ENCODE results near the gene WSCD1. TPM values are rescaled to one million over a fixed set of nuclear protein-coding genes. Genes with fewer than 3 reads are reported as not detected.

The WSCD1 gene
- total and polyA plus RNA-seq, 2 of the 4 experiments (the other 2 are of a cell fraction): 0.07 TPM; not detected in 1

DNA sequence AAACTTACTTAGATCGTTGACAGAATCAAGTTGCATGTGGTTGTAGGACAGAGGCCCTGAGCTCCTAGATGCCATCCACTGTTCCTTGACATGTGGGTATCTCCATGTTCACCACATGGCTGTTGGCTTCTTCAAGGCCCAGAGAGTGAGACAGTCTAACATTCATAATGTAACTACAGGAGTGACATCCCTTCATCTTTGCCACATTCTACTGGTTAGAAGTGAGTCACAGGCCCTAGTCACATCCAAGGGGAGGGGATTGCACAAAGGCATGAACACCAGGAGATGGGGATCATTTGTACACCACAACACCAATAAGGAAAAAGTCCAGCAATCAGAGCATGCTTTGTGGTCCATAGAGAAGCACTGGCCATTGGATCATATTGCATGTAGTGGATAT, 56.6 kb downstream of the WSCD1 start:
- intact Hi-C loops (cut with micrococcal nuclease): no loop called here
- no peak overlapping the region for H3K4me3 ChIP-seq (ENCODE audit: insufficient read depth, low read depth, low read length)
- in situ Hi-C loops (cut with MboI; ENCODE audit: low sequenced_read_pairs): no loop called here
- H4K20me1 ChIP-seq (ENCODE audit: insufficient read depth, low read length): no peaks in the 10 kb centered on the region
- 0% methylated on average over 1 of the region's 1 CpG; no CpG with 5 or more reads in 1 of the 2 experiments for WGBS, 2 experiments (ENCODE audit: extremely low coverage in 2 of 2, insufficient read length in 1 of 2)
- H3K9me1 ChIP-seq (ENCODE audit: insufficient read depth, low read length): no peaks in the 10 kb centered on the region
- H3K9me3 ChIP-seq (ENCODE audit: control insufficient read depth, insufficient read depth, low read length): peaks cover 11% of the 10 kb centered on the region
- no peak overlapping the region for H2BK15ac ChIP-seq (ENCODE audit: low read depth, low read length)
- no peak overlapping the region for H3K18ac ChIP-seq (ENCODE audit: low read depth, low read length)
- no peak overlapping the region for H3K27ac ChIP-seq (ENCODE audit: insufficient read depth, low read length)
- no peak overlapping the region for H4K8ac ChIP-seq (ENCODE audit: low read depth in 2 of 2, low read length in 2 of 2)
- no peak overlapping the region for H2AFZ ChIP-seq (replicated peaks; ENCODE audit: low read length, poor library complexity)
- no peak overlapping the region for H3K56ac ChIP-seq (ENCODE audit: extremely low read depth, insufficient read depth, low read length)
- no peak overlapping the region for H2BK20ac ChIP-seq (ENCODE audit: low read depth, low read length)
- no peak overlapping the region for H2AK5ac ChIP-seq (ENCODE audit: low read depth, low read length)
- no peak overlapping the region for H3K23ac ChIP-seq (ENCODE audit: low read depth, low read length)
- H2BK120ac ChIP-seq (ENCODE audit: low read depth, low read length): no peak overlapping the region
- H3K36me3 ChIP-seq (ENCODE audit: control insufficient read depth, insufficient read depth, low read length): no peaks in the 10 kb centered on the region
- dilution Hi-C loops (cut with HindIII; ENCODE audit: low sequenced_read_pairs, unreplicated experiment): no loop called here
- DNase-seq (no peak), ATAC-seq (ENCODE audit: low read depth) (no peak)
- no peak overlapping the region for H4K91ac ChIP-seq (ENCODE audit: insufficient read depth, low read depth, low read length)
- H3K4me1 ChIP-seq (ENCODE audit: control insufficient read depth, insufficient read depth, low read length): no peaks in the 10 kb centered on the region
- ChIA-PET POLR2A (ENCODE audit: unreplicated experiment) (no interaction called here), CTCF (no interaction called here)
- H2BK5ac ChIP-seq (ENCODE audit: low read depth, low read length, poor library complexity, severe bottlenecking): no peak overlapping the region
- TF ChIP-seq FOS (IDR thresholded peaks at IDR 0.05; ENCODE audit: low read depth, low read length) (no peak), CEBPB (IDR thresholded peaks at IDR 0.05; ENCODE audit: low read depth, low read length) (no peak)
- TF ChIP-seq, protein P1, sequence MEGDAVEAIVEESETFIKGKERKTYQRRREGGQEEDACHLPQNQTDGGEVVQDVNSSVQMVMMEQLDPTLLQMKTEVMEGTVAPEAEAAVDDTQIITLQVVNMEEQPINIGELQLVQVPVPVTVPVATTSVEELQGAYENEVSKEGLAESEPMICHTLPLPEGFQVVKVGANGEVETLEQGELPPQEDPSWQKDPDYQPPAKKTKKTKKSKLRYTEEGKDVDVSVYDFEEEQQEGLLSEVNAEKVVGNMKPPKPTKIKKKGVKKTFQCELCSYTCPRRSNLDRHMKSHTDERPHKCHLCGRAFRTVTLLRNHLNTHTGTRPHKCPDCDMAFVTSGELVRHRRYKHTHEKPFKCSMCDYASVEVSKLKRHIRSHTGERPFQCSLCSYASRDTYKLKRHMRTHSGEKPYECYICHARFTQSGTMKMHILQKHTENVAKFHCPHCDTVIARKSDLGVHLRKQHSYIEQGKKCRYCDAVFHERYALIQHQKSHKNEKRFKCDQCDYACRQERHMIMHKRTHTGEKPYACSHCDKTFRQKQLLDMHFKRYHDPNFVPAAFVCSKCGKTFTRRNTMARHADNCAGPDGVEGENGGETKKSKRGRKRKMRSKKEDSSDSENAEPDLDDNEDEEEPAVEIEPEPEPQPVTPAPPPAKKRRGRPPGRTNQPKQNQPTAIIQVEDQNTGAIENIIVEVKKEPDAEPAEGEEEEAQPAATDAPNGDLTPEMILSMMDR (conservative IDR thresholded peaks at IDR 0.05; ENCODE audit: low read depth, low read length): no peak
- no peaks in the 10 kb centered on the region for H3K79me1 ChIP-seq (ENCODE audit: low read depth in 1 of 2, low read length in 2 of 2)
- BruUV-seq (replicated peaks): no TSS peak
- H3K4me2 ChIP-seq (ENCODE audit: low read depth, low read length): no peak overlapping the region
- H3K14ac ChIP-seq (replicated peaks; ENCODE audit: low read depth, low read length): no peak overlapping the region
- no peak overlapping the region for H3K4ac ChIP-seq (ENCODE audit: low read depth, low read length)
- no peak overlapping the region for H4K5ac ChIP-seq (ENCODE audit: low read depth, low read length)
- no peak overlapping the region for H2AK9ac ChIP-seq (replicated peaks; ENCODE audit: low read depth, low read length, poor library complexity)
- no peak overlapping the region for H3K9ac ChIP-seq (ENCODE audit: low read depth, low read length)
- H3K27me3 ChIP-seq (ENCODE audit: control insufficient read depth, insufficient read depth, low read length): no peaks in the 10 kb centered on the region

All from IMR-90 (cell line).